LHCN-M2 (cell line): ENCODE results near the gene AHRR. TPM values are rescaled to one million over a fixed set of nuclear protein-coding genes. Genes with fewer than 3 reads are reported as not detected.
"Not testable (repeated sequence)": the region's sequence is repeated elsewhere in the genome, so short reads cannot be mapped to it uniquely, and the experiment has no call there.

Experiments
- DNase-seq: peaks from one replicate; pipeline ENCODE4 v3.0.0-alpha.2; 2012; ENCODE audit warnings: low read depth
- total RNA-seq: library from RNA; depleted of rRNA; stranded (reverse); fragments of >200 nt; gene quantifications from 2 replicates; pipeline ENCODE4 v1.2.3, GENCODE V29; 2014

Gene AHRR
- total RNA-seq, 1 experiment from 2014 or later = 52.0 TPM

GRCh38 chr5:395156-395920, 73.8 kb downstream of the AHRR start:
- peak; percentile 99 for DNase-seq

DNA sequence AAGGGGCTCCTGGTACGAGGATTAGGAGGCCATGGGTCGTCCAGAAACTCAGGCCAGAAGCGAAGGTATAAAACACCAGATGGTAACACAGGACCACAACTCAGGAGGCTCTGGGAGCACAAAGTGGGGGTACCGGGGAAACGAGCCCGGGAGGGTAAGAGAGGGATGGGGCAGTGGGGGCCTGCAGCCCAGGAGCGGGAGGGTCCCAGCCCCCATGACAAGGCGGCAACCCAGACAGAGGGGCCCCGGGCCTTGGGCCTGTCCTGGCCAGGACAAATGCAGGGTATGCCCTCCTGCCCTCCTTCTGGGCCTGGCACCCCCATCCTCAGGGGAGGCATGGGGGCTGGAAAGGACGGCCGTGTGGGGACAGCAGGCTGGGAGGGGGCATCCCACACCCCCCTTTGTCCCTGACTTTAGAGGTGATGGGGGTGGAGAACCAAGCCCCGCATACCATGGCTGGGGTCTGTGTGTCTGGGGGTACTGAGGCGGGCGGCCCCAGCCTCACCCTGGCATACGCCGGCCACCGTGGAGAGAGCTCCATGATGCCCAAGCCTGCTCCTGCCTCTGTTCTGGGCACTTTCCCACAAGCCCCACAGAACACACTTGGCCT, 74.5 kb downstream of the AHRR start:
- DNase-seq = no peak

DNA sequence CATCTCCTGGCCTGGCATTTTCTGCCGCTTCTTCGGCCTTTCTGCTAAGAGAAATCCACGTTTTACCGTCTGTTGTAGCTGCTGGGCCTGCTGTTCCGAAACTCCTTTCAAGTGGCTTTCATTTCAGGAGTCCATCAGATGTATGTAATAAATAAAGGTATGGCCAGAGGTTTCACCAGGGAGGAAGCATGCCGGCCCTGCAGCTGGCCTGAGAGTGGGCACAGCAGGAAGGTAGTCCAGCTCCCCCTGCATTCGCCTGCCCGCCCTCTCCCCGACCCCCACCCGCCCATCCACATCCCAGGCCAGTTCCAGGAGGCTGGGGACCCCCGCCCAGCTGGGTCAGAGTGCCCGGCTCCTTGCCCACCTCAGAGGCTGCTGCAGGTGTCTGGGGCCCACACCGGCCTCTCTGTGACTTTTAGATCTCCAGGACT, 75.0 kb downstream of the AHRR start:
- no peak for DNase-seq

GRCh38 chr5:398141-398474, 76.6 kb downstream of the AHRR start:
- DNase-seq = not testable (repeated sequence)

DNA sequence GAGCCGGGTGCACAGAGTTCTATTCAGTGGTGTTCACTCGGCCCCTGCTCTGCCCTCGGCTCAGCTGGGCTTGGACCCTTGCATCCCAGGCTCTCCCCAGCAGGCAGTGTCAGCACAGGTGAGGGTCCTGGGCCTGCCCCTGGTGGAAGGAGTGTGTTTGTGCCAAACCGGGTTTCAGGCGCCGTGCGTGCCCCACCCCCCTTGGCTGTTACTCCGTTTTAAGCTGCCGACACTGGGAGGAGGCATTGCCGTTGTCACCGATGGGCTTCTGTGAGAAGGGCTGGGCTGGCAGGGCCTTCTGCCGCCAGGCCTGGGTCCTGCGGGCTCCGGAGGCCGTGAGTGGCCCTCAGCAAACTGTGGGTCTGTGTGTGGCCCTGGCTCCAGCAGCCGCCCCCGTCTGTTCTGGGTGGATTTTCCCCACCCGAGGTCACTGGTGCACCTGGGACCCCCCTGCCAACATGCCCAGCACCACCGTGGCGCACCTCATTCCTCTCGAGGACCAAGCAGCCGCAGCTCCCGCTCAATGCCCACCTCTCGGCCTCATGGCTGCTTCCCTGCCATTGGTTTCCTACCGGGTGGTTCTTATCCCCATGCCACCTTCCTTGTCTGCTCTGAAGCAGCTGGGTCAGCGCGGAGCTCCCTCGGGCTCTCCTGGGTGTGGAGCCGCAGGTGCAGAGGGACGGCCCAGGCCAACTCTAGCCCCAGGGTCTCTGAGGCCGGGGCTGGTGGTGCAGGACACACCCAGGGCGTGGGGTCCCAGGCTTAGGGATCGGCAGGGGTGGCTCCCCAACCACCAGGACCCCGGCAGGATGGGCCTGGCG, 77.2 kb downstream of the AHRR start:
- DNase-seq = no peak

DNA sequence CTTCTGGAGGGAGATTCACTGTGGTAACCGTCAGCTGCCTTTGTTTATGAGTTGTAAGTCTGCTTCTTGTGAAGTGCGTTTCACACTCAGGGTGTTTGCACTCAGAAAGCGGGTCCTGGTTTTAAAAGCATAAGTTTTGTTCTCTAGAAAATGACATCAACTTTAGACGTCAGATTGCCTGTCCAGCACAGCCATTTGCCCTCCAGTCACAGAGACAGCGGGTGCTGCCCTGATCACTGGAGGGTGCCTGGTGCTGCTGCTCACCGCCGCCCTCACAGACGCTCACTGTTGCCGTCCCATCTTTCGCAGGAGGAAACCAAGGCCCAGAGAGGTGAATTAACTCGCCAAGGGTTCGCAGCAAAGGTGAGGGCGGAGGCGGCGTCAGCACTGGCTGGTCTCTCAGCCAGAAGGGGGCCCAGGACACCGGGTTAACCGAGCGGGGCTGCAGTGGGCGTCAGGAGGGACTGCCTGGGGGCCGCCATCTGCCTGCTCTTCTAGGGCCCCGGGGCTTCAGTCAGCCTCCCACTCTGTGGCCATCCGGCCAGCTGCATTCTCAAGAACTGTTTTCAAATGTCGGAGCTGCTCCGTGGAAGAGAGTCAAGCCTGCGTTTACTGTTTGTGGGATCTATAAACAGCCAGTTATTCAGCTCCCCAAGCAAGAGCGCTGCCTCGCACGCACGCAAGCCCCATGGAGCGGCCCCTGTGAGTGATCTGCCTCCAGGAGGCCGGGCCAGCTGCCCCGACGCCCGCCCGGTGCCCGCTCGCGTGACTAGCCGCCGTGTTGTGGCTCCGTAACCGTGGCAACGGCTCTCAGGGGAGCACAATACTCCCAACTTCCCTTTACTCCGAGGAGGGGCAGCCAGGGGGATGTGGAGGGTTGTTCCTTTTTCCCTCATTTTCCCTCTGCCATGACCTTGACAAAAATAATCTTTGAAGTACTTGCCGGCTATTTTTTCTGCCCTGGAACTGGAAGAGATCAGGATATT, 78.1 kb downstream of the AHRR start:
- peak; percentile 99 for DNase-seq

- DNase-seq = peak; percentile 57
Measured at GRCh38 chr5:400282-401145, 79.0 kb downstream of the AHRR start.

DNA sequence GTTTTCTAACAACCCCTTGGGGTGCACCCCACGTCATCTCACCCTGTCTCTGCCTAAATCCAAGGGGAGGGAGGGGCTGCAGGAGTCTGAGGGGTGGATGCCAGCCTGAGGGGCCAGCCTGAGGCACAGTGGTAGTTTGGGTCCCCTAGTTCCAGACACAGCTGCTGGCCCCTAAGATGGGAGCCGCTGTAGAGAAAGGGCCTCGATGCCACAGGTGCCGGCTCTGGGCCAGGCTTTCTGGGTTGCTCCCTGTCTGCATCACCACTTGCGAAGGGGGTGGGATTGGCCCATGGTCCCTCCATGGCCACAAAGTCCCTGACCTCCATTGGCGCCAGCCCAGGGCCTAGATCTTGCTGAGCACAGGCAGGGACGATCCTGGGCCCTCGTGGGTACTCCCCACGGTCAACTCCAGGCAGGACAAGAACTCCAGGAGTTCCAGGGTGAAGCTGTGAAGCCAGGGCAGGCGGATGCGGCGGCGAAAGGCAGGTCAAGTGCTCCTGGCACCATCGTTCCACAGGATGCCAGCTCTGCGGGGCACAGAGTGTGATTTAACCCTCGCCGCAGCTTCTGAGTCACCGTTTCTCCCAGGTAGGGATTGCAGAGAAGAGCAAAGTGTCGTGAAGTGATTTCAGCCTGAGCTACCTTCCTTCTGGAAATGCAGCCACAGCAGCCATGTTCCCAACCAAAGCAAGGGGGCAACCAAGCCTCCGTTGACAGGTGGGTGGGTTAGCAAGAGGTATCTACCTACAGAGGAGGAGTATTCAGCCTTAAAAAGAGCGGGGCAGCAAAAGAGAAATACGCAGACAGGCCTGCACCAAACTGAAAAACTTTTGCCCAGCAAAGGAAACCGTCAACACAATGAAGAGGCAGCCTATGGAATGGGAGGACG, 79.9 kb downstream of the AHRR start:
- no peak for DNase-seq

GRCh38 chr5:402219-402614, 80.7 kb downstream of the AHRR start:
- not testable (repeated sequence) for DNase-seq

GRCh38 chr5:402615-403359, 81.3 kb downstream of the AHRR start:
- DNase-seq = no peak

DNA sequence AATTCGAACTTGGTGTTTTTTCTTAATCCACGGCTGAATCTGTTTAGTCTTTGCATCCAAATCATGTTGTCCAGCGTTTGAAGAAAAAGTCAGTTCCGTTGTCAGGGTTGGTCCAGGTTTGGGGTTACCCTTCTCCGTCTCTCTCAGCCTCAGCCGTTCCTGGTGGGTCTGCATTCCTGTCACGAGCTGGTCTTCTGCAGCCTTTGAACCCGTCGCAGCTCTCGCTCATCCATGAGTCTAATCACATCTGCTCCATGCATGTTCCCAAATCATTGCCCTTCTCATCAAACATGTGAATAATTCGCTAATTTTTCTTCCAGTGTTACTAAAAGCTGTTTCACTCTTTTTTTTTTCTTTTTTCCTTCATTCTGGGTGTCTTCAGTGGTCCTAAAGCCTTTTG, 82.5 kb downstream of the AHRR start:
- no peak for DNase-seq

DNA sequence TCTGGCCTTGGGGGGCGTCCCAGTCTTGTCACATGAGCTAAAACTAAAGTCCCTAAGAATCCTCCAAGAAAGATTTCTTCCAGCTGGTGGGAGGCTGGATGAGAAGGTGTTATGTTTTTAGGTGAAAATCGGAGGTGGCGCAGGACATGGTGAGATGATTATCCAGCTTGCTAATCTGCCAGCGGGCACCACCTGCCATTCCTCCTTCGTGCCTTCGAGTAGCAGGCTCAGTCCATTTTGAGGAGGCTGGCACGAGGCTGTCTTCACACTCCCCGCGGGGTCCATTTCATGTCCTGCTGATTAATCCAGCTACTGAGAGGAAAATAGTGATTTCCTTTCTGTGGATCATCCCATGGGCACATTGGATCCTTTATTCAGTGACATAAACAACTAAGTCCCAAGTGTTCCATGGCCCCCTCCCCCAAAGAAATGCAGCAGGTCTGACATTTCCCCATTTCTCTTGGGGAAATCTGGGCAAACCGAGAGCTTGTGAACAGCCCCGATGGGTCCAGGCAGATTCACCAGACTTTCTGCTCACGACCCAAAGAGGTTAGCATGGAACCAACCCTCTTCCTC, 83.2 kb downstream of the AHRR start:
- no peak for DNase-seq

- no peak for DNase-seq
Measured at GRCh38 chr5:405421-405820, 83.9 kb downstream of the AHRR start.

- no peak for DNase-seq
Measured at GRCh38 chr5:406041-406440, 84.5 kb downstream of the AHRR start.

- no peak for DNase-seq
Measured at GRCh38 chr5:407051-407450, 85.5 kb downstream of the AHRR start.

DNA sequence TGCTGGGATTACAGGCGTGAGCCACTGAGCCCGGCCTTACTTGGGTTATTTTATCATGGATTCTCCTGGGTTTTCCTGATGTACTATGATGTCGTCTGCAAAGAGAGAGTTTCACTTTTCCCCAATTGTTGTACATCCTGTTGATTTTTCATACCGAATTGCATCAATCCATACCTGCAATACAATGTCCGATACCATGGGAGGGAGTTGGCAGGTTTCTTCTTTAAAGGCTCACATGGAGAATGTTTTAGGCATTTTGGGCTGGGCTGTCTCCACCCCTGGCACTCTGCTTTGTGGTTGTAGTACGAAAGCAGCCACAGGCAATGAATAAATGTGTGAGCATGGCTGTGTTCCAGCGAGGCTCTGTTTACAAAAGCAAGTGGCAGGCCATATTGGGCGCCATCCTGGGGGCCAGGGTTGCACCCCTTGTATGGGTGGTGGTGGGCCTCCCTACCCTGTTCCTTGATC, 86.3 kb downstream of the AHRR start:
- DNase-seq = no peak

DNA sequence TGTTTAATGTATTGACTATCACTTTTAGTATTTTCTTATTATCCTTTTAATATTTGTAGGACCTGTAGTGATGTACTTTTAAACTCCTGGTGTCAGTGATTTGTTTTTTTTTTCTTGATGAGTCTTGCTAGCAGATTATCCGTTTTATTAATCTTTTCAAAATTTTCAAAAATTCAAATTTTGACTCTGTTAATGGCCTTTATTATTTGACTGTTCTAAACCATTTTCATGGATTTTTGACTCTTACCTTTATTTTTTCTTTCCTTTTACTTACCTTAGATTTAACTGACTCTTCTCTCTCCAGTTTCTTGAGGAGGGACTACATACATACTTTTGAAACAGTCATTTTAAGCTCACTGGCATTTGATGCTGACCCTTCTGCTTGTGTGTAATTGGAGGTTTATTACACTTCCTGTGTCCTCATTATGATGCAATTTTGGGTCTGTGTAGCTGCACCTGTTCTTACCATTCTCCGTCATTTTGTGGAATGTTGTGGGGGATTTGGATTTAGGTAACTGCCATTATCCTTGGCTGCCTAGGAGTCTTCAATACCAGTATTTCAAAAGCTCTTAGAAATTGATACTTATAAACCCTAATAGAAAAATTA, 89.5 kb downstream of the AHRR start:
- peak; percentile 90 for DNase-seq

DNA sequence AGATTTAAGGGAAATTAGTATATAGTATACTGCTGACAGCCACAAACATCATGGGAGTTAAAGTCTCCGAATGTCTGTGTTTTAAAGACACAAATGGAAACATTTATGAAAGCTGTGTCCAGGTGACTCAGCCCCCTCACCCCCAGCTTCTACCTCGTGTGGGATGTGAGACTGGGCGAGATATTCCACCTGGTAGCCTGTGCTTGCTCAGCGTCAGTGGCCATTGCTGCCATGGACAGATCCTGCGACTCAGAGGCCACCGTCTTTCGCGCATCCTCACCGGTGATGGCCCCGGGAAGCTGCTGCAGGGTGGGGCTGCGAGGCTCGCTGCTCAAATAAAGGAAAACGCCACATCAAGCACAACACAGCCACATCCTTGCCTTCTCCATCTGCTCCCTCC, 90.2 kb downstream of the AHRR start:
- DNase-seq = no peak
